NCI-H1417 treated with DMSO at 0.1 percent for 48 hours (cell line): ENCODE data around the gene CFAP46.
"Not testable (repeated sequence)": the region's sequence is repeated elsewhere in the genome, so short reads cannot be mapped to it uniquely, and the experiment has no call there.

Source experiments
- DNase-seq: peaks from one replicate; lab custom pipeline; 2025; lab: John Stamatoyannopoulos, UW

Gene CFAP46

GRCh38 chr10:132979491-132980425 is 37.4 kb upstream of the CFAP46 start:
- no peak for DNase-seq

GRCh38 chr10:132978542-132978941 is 36.2 kb upstream of the CFAP46 start:
- no peak for DNase-seq

- no peak for DNase-seq
These were observed 35.4 kb upstream of the CFAP46 start for GRCh38 chr10:132977807-132978206.

GRCh38 chr10:132977076-132977475 is 34.7 kb upstream of the CFAP46 start:
- DNase-seq, result no peak

- DNase-seq, result no peak
These were observed 33.7 kb upstream of the CFAP46 start for GRCh38 chr10:132975831-132976682.

- no peak for DNase-seq
These were observed 32.8 kb upstream of the CFAP46 start for GRCh38 chr10:132974886-132975830.

GRCh38 chr10:132974249-132974796 is 32.0 kb upstream of the CFAP46 start:
- no peak for DNase-seq

- DNase-seq, result no peak
These were observed 31.5 kb upstream of the CFAP46 start for GRCh38 chr10:132973903-132974241.

GRCh38 chr10:132972986-132973902 is 30.9 kb upstream of the CFAP46 start:
- no peak for DNase-seq

- DNase-seq, result no peak
These were observed 30.0 kb upstream of the CFAP46 start for GRCh38 chr10:132972149-132972985.

GRCh38 chr10:132971448-132972148 is 29.2 kb upstream of the CFAP46 start:
- no peak for DNase-seq

GRCh38 chr10:132970641-132971438 is 28.5 kb upstream of the CFAP46 start:
- DNase-seq, result no peak

- DNase-seq, result no peak
These were observed 25.2 kb upstream of the CFAP46 start for GRCh38 chr10:132967540-132967939.

GRCh38 chr10:132965411-132966057 is 23.2 kb upstream of the CFAP46 start:
- DNase-seq, result no peak

GRCh38 chr10:132964707-132965410 is 22.5 kb upstream of the CFAP46 start:
- DNase-seq, result not testable (repeated sequence)

- no peak for DNase-seq
These were observed 21.9 kb upstream of the CFAP46 start for GRCh38 chr10:132964231-132964630.

GRCh38 chr10:132963430-132963960 is 21.1 kb upstream of the CFAP46 start:
- DNase-seq, result no peak
